Muscle layer of colon (tissue), 2 donors: ENCODE data around the gene VGF.

Source experiments
- H3K27ac ChIP-seq: one replicate; pipeline ENCODE4 v1.7.0; 2013; ENCODE audit warnings: low read depth, mild to moderate bottlenecking, low read length, moderate library complexity
- H3K27me3 ChIP-seq, 2 donors: one replicate each; pipeline ENCODE4 v1.7.0; 2013; ENCODE audit warnings: low read length in 2 of 2, mild to moderate bottlenecking in 2 of 2; ENCODE audit not compliant: insufficient read depth in 2 of 2, control insufficient read depth in 1 of 2
- H3K36me3 ChIP-seq: one replicate; pipeline ENCODE4 v1.7.0; 2013; ENCODE audit warnings: mild to moderate bottlenecking, low read length; ENCODE audit not compliant: insufficient read depth
- H3K4me1 ChIP-seq: one replicate; pipeline ENCODE4 v1.7.0; 2013; ENCODE audit warnings: mild to moderate bottlenecking, low read length; ENCODE audit not compliant: insufficient read depth
- H3K4me3 ChIP-seq, 2 donors: one replicate each; pipeline ENCODE4 v1.7.0; 2013; ENCODE audit warnings: low read length in 2 of 2, low read depth in 1 of 2, mild to moderate bottlenecking in 1 of 2, moderate library complexity in 1 of 2
- H3K9ac ChIP-seq: one replicate; pipeline ENCODE4 v1.7.0; 2013; ENCODE audit warnings: low read length
- H3K9me3 ChIP-seq: one replicate; pipeline ENCODE4 v1.7.0; 2013; ENCODE audit warnings: mild to moderate bottlenecking, low read length
- donor health status: abdominal sarcoma.
- donor health status: Adenocarcinoma of cecum.

Gene VGF

DNA sequence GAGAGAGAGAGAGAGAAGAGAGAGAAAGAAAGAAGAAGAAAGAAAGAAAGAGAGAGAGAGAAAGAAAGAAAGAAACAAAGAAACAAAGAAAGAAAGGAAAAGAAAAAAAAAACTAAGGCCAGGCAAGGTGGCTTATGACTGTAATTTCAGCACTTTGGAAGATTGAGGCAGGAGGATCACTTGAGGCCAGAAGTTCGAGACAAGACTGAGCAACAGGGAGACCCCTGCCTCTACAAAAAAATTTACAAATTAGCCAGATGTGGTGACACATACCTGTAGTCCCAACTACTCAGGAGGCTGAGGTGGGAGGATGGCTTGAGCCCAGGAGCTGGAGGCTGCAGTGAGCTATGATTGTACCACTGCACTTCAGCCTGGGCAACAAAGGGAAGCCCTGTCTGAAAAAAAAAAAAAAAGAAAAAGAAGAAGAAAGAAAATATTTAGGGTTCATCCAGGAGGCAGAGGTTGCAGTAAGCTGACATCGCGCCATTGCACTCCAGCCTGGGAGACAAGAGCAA, 35.7 kb downstream of the VGF start:
- peaks cover 19% of the 10 kb centered on the region for H3K4me1 ChIP-seq
- no peak overlapping the region for H3K27ac ChIP-seq
- no peak overlapping the region for H3K9ac ChIP-seq
- no peaks in the 10 kb centered on the region for H3K9me3 ChIP-seq
- H3K27me3 ChIP-seq, result no peaks in the 10 kb centered on the region
- no peaks in the 10 kb centered on the region for H3K36me3 ChIP-seq
- no peak overlapping the region for H3K4me3 ChIP-seq

DNA sequence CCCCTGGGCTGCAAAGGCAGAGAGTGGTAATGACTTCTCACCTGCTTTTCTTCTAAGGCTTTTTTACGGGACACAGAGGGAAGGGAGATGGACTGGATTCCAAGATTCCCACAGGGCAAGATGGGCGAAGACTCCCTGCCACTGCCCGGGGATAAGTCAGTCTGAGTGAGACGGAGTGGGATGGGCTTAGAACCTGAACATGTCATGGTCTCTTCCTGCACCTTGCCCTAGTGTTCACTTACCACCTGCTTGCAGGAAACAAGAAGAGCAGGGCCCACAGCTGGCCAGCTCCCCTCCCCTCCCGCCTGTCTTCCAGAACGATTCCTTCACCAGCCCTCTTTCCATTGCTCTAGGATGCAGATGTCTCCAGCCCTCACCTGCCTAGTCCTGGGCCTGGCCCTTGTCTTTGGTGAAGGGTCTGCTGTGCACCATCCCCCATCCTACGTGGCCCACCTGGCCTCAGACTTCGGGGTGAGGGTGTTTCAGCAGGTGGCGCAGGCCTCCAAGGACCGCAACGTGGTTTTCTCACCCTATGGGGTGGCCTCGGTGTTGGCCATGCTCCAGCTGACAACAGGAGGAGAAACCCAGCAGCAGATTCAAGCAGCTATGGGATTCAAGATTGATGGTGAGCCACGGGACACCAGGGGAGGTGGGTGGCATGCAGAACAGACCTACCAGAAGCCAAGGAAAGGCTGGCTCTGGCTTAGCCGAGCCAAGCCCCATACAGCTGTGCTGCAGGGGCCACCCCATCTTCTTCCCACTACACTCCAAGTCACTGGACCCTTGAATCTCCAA, 37.1 kb downstream of the VGF start:
- Histone ChIP-seq H3K36me3 (no peaks in the 10 kb centered on the region), H3K4me1 (peaks cover 21% of the 10 kb centered on the region), H3K27ac (no peak overlapping the region), H3K27me3 (no peaks in the 10 kb centered on the region), H3K4me3 (no peak overlapping the region), H3K9ac (no peak overlapping the region), H3K9me3 (no peaks in the 10 kb centered on the region)

DNA sequence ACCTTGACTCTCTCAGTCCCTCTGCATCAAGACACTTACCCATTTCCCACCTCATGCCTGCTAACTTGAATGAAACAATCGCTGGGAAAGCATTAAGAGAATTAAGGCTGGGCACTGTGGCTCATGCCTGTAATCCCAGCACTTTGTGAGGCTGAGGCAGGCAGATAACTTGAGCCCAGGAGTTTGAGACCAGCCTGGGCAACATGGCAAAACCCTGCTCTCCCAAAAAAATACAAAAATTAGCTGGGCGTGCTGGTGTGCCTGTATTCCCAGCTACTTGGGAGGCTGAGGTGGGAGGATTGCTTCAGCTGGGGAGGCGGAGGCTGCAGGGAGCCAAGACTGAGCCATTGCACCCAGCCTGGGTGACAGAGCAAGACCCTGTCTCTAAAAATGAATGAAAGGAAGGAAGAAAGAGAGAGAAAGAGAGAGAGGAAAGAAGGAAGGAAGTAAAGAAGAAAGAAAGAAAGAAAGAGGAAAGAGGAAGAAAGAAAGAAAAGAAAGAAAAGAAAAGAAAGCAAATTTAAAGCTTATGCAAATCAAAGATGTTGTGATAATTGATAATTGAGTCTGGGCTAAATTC, 37.8 kb downstream of the VGF start:
- Histone ChIP-seq H3K36me3 (no peaks in the 10 kb centered on the region), H3K27me3 (no peaks in the 10 kb centered on the region), H3K9me3 (no peaks in the 10 kb centered on the region), H3K4me1 (peaks cover 26% of the 10 kb centered on the region), H3K27ac (no peak overlapping the region), H3K4me3 (peak overlapping the region in 1 of 2 donors; percentile 41), H3K9ac (no peak overlapping the region)

DNA sequence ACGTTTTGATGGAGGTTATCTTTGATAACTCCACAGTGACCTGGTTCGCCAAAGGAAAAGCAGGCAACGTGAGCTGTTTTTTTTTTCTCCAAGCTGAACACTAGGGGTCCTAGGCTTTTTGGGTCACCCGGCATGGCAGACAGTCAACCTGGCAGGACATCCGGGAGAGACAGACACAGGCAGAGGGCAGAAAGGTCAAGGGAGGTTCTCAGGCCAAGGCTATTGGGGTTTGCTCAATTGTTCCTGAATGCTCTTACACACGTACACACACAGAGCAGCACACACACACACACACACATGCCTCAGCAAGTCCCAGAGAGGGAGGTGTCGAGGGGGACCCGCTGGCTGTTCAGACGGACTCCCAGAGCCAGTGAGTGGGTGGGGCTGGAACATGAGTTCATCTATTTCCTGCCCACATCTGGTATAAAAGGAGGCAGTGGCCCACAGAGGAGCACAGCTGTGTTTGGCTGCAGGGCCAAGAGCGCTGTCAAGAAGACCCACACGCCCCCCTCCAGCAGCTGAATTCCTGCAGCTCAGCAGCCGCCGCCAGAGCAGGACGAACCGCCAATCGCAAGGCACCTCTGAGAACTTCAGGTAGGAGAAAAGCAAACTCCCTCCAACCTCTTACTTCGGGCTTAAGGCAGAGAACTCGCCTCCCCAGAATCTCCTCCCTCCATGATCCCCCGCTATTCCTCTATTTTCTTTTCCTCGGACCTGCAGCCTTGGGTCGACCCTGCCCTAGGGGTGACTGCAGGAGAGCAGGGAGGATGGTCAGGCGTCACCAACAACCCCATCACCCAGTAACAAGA, 38.5 kb downstream of the VGF start, which contains the start of gene SERPINE1:
TSS of gene SERPINE1 (plus strand) at position 454 of the 809 bp plus-strand sequence. CDS start 1,290 bp downstream, outside the sequence.
- H3K36me3 ChIP-seq, result no peaks in the 10 kb centered on the region
- H3K4me1 ChIP-seq, result peaks cover 31% of the 10 kb centered on the region
- H3K4me3 ChIP-seq, result peak within 1 kb of the TSS in 1 of 2 donors; percentile 41
- H3K27me3 ChIP-seq, result no peaks in the 10 kb centered on the region
- H3K9me3 ChIP-seq, result no peaks in the 10 kb centered on the region
- H3K9ac ChIP-seq, result no peak within 1 kb of the TSS
- H3K27ac ChIP-seq, result no peak within 1 kb of the TSS

DNA sequence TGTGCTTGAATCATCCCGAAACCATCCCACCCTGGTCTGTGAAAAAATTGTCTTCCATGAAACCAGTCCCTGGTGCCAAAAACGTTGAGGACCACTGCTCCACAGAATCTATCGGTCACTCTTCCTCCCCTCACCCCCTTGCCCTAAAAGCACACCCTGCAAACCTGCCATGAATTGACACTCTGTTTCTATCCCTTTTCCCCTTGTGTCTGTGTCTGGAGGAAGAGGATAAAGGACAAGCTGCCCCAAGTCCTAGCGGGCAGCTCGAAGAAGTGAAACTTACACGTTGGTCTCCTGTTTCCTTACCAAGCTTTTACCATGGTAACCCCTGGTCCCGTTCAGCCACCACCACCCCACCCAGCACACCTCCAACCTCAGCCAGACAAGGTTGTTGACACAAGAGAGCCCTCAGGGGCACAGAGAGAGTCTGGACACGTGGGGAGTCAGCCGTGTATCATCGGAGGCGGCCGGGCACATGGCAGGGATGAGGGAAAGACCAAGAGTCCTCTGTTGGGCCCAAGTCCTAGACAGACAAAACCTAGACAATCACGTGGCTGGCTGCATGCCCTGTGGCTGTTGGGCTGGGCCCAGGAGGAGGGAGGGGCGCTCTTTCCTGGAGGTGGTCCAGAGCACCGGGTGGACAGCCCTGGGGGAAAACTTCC, 39.2 kb downstream of the VGF start:
- Histone ChIP-seq H3K4me1 (peaks cover 34% of the 10 kb centered on the region), H3K9ac (no peak overlapping the region), H3K36me3 (no peaks in the 10 kb centered on the region), H3K27me3 (no peaks in the 10 kb centered on the region), H3K27ac (no peak overlapping the region), H3K9me3 (no peaks in the 10 kb centered on the region), H3K4me3 (peak overlapping the region in 1 of 2 donors; percentile 41)

DNA sequence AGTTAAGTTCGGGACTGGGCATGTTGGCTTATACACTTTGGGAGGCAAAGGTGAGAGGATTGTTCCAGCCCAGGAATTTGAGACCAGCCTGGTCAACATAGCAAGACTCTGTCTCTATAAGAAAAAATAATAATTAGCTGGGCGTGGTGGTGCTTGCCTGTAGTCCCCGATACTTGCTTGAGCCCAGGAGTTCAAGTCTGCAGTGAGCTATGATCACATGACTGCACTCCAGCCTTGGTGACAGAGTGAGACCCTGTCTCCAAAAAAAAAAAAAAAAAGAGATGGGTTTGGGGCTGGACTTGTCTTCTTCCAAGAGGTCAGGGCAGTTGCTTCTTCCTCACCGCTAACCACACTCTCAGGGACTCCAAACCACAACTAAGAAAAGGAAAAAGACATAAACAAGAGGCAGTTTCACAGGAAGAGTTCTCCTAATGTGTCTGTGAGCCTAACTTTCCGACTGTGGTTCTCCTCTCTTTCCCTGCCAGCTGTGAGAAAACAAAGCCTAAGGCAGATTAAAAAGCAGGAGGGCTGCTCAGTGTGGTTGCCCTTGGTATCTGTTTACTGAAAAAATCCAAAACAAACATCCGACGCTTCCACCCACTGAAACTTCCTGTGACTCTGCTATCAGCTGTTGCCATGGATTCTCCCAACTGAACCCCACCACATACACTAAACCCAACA, 40.9 kb downstream of the VGF start:
- Histone ChIP-seq H3K36me3 (no peaks in the 10 kb centered on the region), H3K9ac (no peak overlapping the region), H3K4me3 (no peak overlapping the region), H3K9me3 (no peaks in the 10 kb centered on the region), H3K4me1 (peaks cover 34% of the 10 kb centered on the region), H3K27ac (no peak overlapping the region), H3K27me3 (no peaks in the 10 kb centered on the region)

DNA sequence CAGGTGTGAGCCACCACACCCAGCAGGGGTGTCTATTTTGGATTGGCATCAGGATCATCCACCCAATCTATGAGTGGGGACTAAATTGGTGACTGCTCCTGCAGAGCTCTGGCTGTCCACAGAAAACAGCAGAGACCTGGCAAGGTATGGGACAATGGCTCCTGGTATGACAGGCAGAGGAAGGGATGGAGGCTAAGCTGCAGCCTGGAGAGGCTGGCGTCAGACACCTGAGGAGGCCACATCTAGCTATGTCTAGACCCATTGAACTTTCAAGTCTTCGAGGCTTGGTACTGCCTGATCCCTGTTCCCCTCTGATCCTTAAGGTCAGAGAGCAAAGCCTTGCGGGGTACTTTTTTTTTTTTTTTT, 41.7 kb downstream of the VGF start:
- Histone ChIP-seq H3K4me3 (no peak overlapping the region), H3K27ac (no peak overlapping the region), H3K4me1 (peaks cover 34% of the 10 kb centered on the region), H3K9me3 (no peaks in the 10 kb centered on the region), H3K36me3 (no peaks in the 10 kb centered on the region), H3K27me3 (no peaks in the 10 kb centered on the region), H3K9ac (no peak overlapping the region)

DNA sequence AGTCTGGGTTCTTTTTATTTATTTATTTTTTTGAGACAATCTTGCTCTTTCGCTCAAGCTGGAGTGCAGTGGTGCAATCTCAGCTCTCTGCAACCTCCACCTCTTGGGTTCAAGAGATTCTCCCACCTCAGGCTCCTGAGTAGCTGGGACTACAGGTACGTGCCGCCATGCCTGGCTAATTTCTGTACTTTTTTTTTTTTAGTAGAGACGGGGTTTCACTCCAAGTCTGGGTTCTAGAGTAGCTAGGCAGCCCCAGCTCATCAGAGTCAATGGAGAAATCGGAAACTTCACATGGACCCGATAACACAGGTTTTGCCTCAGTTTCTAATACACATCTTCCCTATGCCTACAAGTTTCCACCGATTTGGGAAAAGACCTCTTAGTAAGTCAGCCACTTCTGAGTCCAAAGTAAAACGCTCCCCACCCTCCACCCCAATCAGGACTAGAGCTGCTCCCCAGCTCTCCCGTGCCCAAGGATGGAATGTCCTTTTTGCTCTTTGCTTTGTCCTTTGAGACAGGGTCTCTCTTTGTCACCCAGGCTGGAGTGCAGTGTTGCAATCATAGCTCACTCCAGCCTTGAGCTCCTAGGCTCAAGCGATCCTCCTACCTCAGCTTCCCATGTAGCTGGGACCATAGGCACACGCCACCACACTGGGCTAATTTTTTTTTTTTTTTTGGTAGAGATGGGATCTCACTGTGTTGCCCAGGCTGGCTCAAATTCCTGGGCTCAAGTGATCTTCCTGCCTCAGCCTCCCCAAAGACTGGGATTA, 42.3 kb downstream of the VGF start:
- Histone ChIP-seq H3K4me3 (peak overlapping the region in 1 of 2 donors; percentile 61), H3K27ac (no peak overlapping the region), H3K9ac (no peak overlapping the region), H3K9me3 (no peaks in the 10 kb centered on the region), H3K4me1 (peaks cover 34% of the 10 kb centered on the region), H3K36me3 (no peaks in the 10 kb centered on the region), H3K27me3 (no peaks in the 10 kb centered on the region)

DNA sequence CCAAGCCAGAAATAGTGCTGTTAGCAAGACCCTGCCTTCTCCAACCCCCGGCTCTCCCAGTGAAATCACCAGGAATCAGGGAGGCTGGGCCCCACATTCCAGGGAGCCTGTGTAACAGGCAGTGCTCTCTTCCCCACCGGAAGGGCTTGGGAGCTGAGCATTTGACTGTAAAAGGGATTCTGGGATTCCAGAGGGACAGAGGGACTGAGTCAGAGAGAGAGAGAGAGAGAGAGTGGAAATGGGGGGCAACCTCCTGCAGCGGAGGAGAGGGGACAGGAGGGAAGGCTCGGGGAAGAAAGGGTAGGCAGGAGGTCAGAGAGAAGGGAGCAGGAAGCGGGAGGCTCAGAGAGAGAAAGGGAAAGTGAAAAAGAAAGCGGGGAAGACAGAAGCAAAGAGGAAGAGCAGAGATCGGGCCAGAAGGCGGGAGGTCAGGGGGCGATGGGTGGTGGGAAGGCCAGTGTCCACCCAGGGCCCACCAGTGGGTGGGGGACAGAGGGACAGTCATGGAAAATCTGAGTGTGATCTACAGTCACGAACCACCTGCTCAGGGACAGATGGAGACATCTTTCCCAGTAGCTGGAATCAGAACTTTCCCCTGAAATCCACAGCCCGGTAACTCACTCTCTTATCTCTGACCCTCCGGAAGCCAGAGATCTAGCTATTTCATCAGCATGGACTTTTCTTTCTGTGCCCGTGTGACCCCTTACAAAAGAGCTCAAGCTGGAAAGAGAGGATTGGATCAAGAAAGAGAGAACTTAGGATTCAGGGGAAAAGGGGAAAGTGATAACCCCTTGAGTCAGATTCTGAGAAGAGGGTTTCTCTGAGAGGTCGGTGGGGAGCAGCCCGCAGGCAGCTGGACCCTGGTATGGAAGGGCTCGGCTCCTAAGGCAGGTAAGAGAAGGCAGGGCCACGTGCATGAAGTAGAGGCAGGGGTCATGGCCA, 43.1 kb downstream of the VGF start:
- no peaks in the 10 kb centered on the region for H3K27me3 ChIP-seq
- peak overlapping the region; percentile 72 for H3K9ac ChIP-seq
- H3K4me1 ChIP-seq, result peaks cover 33% of the 10 kb centered on the region
- H3K27ac ChIP-seq, result peak overlapping the region; percentile 5
- H3K36me3 ChIP-seq, result no peaks in the 10 kb centered on the region
- H3K4me3 ChIP-seq, result peak overlapping the region; percentile 28 to 61
- no peaks in the 10 kb centered on the region for H3K9me3 ChIP-seq
